ENCODE results near the gene ARHGAP15. TPM values are rescaled to one million over a fixed set of nuclear protein-coding genes. Genes with fewer than 3 reads are reported as not detected.

The ARHGAP15 gene
- total RNA-seq, 1 experiment from 2014 or later = 0.41 TPM

DNA sequence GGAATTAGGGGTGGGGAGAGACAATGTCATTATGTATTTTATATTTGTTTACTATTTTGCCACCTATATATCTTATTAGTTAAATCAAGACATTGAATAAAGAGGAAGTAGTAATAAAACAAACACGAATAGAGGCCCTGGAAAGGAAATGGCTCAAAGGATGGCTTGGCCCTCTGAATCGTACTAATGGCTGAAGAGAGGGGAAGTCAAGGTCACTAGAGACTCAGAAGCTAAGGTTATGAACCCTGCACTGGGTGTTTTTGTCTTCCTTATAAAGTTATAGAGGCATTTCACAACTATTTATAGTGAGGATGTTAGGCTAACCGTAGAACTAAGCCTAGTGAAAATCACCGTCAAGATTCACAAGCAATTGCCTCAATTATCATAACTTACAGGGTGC, 685.9 kb downstream of the ARHGAP15 start:
- Histone ChIP-seq H3K27me3 (ENCODE audit: control insufficient read depth, insufficient read depth, low read length) (no peaks in the 10 kb centered on the region), H3K27ac (ENCODE audit: low read length) (no peak overlapping the region), H3K4me1 (ENCODE audit: control insufficient read depth, insufficient read depth, low read length) (no peaks in the 10 kb centered on the region), H3K36me3 (ENCODE audit: control insufficient read depth, insufficient read depth, low read length) (no peaks in the 10 kb centered on the region), H3K4me3 (ENCODE audit: low read depth in 2 of 2, low read length in 2 of 2) (no peak overlapping the region), H3K9me3 (ENCODE audit: control insufficient read depth, insufficient read depth, low read depth, low read length) (no peaks in the 10 kb centered on the region)
- TF ChIP-seq REST (IDR thresholded peaks at IDR 0.05; ENCODE audit: insufficient read depth in 1 of 2, low read depth in 2 of 2, low read length in 1 of 2) (no peak), SIN3A (IDR thresholded peaks at IDR 0.05; ENCODE audit: borderline replicate concordance, insufficient read depth, low read depth, low read length) (no peak), TCF7L2 (IDR thresholded peaks at IDR 0.05; ENCODE audit: low read depth, low read length) (no peak), POLR2AphosphoS5 (IDR thresholded peaks at IDR 0.05; ENCODE audit: low read depth, low read length) (no peak)
- TF ChIP-seq, protein P1, sequence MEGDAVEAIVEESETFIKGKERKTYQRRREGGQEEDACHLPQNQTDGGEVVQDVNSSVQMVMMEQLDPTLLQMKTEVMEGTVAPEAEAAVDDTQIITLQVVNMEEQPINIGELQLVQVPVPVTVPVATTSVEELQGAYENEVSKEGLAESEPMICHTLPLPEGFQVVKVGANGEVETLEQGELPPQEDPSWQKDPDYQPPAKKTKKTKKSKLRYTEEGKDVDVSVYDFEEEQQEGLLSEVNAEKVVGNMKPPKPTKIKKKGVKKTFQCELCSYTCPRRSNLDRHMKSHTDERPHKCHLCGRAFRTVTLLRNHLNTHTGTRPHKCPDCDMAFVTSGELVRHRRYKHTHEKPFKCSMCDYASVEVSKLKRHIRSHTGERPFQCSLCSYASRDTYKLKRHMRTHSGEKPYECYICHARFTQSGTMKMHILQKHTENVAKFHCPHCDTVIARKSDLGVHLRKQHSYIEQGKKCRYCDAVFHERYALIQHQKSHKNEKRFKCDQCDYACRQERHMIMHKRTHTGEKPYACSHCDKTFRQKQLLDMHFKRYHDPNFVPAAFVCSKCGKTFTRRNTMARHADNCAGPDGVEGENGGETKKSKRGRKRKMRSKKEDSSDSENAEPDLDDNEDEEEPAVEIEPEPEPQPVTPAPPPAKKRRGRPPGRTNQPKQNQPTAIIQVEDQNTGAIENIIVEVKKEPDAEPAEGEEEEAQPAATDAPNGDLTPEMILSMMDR (IDR thresholded peaks at IDR 0.05) = no peak
- POLR2A ChIA-PET = no interaction called here
- no peak for DNase-seq (ENCODE audit: low read depth, low spot score)
- BruUV-seq (replicated peaks) = no TSS peak
- intact Hi-C loops (cut with micrococcal nuclease; ENCODE audit: unreplicated experiment) (no loop called here), in situ Hi-C loops (cut with HindIII; ENCODE audit: low pct_unique_long_range_greater_than_20kb, low sequenced_read_pairs) (no loop called here)
- CTCF ChIA-PET = no interaction called here
- ATAC-seq = no peak

DNA sequence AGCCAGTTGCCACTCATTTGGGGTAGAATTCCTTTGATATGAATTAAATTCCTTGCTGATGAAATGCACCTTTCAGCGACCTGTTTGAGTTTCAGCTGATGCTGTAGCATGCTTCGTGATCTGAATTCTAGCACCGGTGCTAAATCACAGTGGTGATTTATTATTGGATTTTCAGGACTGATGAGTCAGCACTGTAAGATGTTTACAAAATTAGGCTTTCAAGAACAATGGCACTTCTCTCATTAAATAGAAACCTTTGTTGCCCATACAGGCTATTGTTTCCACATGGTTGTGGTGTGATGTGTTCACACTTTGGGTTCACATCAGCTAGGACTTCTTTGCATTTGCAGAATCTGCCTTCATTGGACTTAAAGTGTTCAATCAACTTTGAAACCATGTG, 687.7 kb downstream of the ARHGAP15 start:
- no peaks in the 10 kb centered on the region for H3K9me3 ChIP-seq (ENCODE audit: control insufficient read depth, insufficient read depth, low read depth, low read length)
- no peaks in the 10 kb centered on the region for H3K4me1 ChIP-seq (ENCODE audit: control insufficient read depth, insufficient read depth, low read length)
- no peak overlapping the region for H3K27ac ChIP-seq (ENCODE audit: low read length)
- H3K4me3 ChIP-seq (ENCODE audit: low read depth in 2 of 2, low read length in 2 of 2) = no peak overlapping the region
- DNase-seq (ENCODE audit: low read depth, low spot score) (no peak), ATAC-seq (no peak)
- intact Hi-C loops (cut with micrococcal nuclease; ENCODE audit: unreplicated experiment) (no loop called here), in situ Hi-C loops (cut with HindIII; ENCODE audit: low pct_unique_long_range_greater_than_20kb, low sequenced_read_pairs) (no loop called here)
- no peaks in the 10 kb centered on the region for H3K27me3 ChIP-seq (ENCODE audit: control insufficient read depth, insufficient read depth, low read length)
- no TSS peak for BruUV-seq (replicated peaks)
- no peaks in the 10 kb centered on the region for H3K36me3 ChIP-seq (ENCODE audit: control insufficient read depth, insufficient read depth, low read length)
- POLR2A ChIA-PET = no interaction called here
- TF ChIP-seq SIN3A (IDR thresholded peaks at IDR 0.05; ENCODE audit: borderline replicate concordance, insufficient read depth, low read depth, low read length) = no peak
- TF ChIP-seq POLR2AphosphoS5 (IDR thresholded peaks at IDR 0.05; ENCODE audit: low read depth, low read length) = no peak
- TF ChIP-seq, protein P1 (IDR thresholded peaks at IDR 0.05) = no peak
- TF ChIP-seq REST (IDR thresholded peaks at IDR 0.05; ENCODE audit: insufficient read depth in 1 of 2, low read depth in 2 of 2, low read length in 1 of 2) = no peak
- TF ChIP-seq TCF7L2 (IDR thresholded peaks at IDR 0.05; ENCODE audit: low read depth, low read length) = no peak
- CTCF ChIA-PET = no interaction called here
